ENCODE measurements around the gene ATP7A.

Gene ATP7A

DNA sequence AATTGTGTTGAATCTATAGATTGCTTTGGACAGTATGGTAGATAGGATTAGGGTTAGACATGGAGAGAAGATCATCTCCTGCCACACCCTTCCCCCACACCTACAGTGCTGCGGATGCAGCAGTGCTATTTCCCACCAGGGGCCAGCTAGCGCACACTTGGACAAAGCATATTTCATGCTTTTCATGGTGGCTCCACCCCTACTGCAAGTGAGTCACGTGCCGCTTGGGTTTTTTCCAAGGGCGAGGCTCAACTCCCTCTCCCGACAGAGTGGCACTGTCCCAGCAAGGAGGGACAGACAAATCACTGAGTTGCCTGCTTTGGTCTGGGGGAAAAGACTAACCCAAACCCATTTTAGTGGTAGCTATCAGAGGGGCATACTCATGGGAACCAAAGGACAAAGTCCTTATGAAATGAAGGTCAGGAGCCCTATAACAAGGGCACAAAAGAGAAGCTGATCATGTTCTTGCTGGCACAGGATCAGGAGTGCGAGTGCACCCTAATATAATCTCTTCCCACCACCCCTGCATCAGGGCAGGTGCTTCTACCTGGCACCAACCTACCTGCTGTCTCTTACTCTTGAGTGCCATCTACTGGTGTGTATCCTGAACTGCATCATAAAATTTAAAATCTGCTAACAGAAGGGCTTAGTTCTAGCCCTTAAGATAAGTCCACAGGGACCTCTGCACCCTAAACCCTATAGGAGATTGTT is 114.0 kb downstream of the ATP7A start:
- no peaks in the 10 kb centered on the region for H3K4me1 ChIP-seq (ENCODE audit: control insufficient read depth in 5 of 5, insufficient read depth in 5 of 5, low read length in 5 of 5)
- H3K27ac ChIP-seq (ENCODE audit: low read depth, low read length), result no peak overlapping the region
- peaks cover 0 to 7% (median 0%) of the 10 kb centered on the region in 5 donors for H3K27me3 ChIP-seq (ENCODE audit: control insufficient read depth in 5 of 5, insufficient read depth in 4 of 5, low read length in 5 of 5)
- no peaks in the 10 kb centered on the region for H3K36me3 ChIP-seq (ENCODE audit: control insufficient read depth in 5 of 5, insufficient read depth in 5 of 5, low read length in 5 of 5)
- H3K9ac ChIP-seq (ENCODE audit: low read length in 5 of 5), result no peak overlapping the region
- no peaks in the 10 kb centered on the region for H3K9me3 ChIP-seq (ENCODE audit: control insufficient read depth in 5 of 5, low read length in 5 of 5)
- H3K4me3 ChIP-seq (ENCODE audit: low read depth in 1 of 5, low read length in 5 of 5), result no peak overlapping the region

DNA sequence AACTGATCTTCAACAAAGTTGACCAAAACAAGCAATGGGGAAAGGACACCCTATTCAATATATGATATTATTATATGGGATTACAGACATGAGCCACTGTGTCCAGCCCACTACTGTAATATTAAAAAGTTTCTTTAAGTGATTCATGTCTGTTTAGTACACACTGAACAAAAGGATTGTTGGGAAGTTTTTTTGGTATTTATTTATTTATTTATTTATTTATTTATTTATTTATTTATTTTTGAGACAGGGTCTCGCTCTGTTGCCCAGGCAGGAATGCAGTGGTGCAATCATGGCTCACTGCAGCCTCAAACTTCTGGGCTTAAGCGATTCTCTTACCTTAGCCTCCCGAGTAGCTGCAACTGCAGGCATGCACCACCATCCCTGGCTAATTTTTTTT is 117.3 kb downstream of the ATP7A start:
- H3K27ac ChIP-seq (ENCODE audit: low read depth, low read length), result no peak overlapping the region
- peaks cover 0 to 7% (median 0%) of the 10 kb centered on the region in 5 donors for H3K27me3 ChIP-seq (ENCODE audit: control insufficient read depth in 5 of 5, insufficient read depth in 4 of 5, low read length in 5 of 5)
- no peak overlapping the region for H3K9ac ChIP-seq (ENCODE audit: low read length in 5 of 5)
- no peaks in the 10 kb centered on the region for H3K9me3 ChIP-seq (ENCODE audit: control insufficient read depth in 5 of 5, low read length in 5 of 5)
- H3K36me3 ChIP-seq (ENCODE audit: control insufficient read depth in 5 of 5, insufficient read depth in 5 of 5, low read length in 5 of 5), result peaks cover 0 to 3% (median 0%) of the 10 kb centered on the region in 5 donors
- no peaks in the 10 kb centered on the region for H3K4me1 ChIP-seq (ENCODE audit: control insufficient read depth in 5 of 5, insufficient read depth in 5 of 5, low read length in 5 of 5)
- H3K4me3 ChIP-seq (ENCODE audit: low read depth in 1 of 5, low read length in 5 of 5), result no peak overlapping the region

DNA sequence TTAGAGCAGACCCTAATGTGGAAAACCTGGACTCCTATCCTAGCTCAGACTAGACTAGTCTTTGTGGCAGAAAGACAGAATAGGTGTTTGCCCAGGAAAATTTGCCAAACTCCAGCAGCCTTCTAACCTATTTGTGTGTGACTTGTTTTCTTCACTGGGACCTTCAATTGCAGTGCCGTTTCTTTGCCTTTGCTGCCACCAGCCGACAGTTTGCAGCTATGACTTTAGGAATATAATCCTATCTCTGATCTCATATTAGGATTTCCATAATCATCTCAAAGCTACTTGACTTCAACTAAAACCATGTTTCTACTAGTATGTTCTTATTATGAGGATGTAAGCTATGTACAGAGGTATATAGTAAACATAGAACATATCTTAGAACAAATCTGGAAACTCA is 119.2 kb downstream of the ATP7A start:
- H3K27ac ChIP-seq (ENCODE audit: low read depth, low read length), result no peak overlapping the region
- no peaks in the 10 kb centered on the region for H3K4me1 ChIP-seq (ENCODE audit: control insufficient read depth in 5 of 5, insufficient read depth in 5 of 5, low read length in 5 of 5)
- no peaks in the 10 kb centered on the region for H3K9me3 ChIP-seq (ENCODE audit: control insufficient read depth in 5 of 5, low read length in 5 of 5)
- H3K9ac ChIP-seq (ENCODE audit: low read length in 5 of 5), result no peak overlapping the region
- H3K4me3 ChIP-seq (ENCODE audit: low read depth in 1 of 5, low read length in 5 of 5), result no peak overlapping the region
- H3K27me3 ChIP-seq (ENCODE audit: control insufficient read depth in 5 of 5, insufficient read depth in 4 of 5, low read length in 5 of 5), result peaks cover 0 to 3% (median 0%) of the 10 kb centered on the region in 5 donors
- H3K36me3 ChIP-seq (ENCODE audit: control insufficient read depth in 5 of 5, insufficient read depth in 5 of 5, low read length in 5 of 5), result peaks cover 0 to 4% (median 0%) of the 10 kb centered on the region in 5 donors

DNA sequence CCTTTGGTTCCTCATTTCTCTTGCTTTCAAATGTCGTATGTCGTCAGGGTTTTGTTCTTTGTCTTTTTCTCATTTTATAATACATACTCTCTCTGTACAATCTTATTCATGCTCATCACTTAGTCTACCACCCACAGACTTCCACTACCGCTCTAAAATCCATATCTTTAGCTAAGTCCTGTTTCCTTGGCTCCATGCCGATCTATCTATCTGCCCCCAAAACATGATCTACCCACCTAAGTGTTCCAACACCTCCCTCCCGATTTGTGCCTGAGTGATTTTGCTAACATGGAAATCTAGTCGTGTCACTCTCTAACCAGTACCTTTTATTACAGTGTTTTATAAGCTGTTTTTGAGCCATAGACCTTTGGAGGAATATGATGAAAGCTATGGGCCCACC is 124.6 kb downstream of the ATP7A start:
- no peak overlapping the region for H3K9ac ChIP-seq (ENCODE audit: low read length in 5 of 5)
- H3K36me3 ChIP-seq (ENCODE audit: control insufficient read depth in 5 of 5, insufficient read depth in 5 of 5, low read length in 5 of 5), result peaks cover 0 to 7% (median 4%) of the 10 kb centered on the region in 5 donors
- H3K9me3 ChIP-seq (ENCODE audit: control insufficient read depth in 5 of 5, low read length in 5 of 5), result no peaks in the 10 kb centered on the region
- H3K4me3 ChIP-seq (ENCODE audit: low read depth in 1 of 5, low read length in 5 of 5), result no peak overlapping the region
- no peaks in the 10 kb centered on the region for H3K4me1 ChIP-seq (ENCODE audit: control insufficient read depth in 5 of 5, insufficient read depth in 5 of 5, low read length in 5 of 5)
- no peak overlapping the region for H3K27ac ChIP-seq (ENCODE audit: low read depth, low read length)
- H3K27me3 ChIP-seq (ENCODE audit: control insufficient read depth in 5 of 5, insufficient read depth in 4 of 5, low read length in 5 of 5), result peaks cover 0 to 5% (median 0%) of the 10 kb centered on the region in 5 donors

DNA sequence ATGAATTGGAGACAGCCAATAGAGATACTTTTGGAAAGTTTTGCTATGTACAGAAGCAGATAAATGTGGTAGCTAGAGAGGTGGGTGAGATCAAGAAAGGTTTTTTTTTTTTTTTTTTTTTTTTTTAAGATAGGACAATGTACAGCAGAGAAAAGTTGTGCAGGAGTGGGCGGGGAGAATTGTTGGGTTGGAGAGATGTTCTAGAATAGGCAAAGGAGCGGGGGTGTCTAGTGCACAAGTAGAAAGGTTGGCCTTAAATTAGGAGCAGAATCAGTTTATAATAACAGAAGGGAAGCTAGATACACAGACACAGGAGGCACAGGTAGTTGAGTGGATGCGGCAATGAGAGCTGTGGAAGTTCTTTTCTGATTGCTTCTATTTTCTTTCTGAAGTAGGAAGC is 127.4 kb downstream of the ATP7A start:
- no peaks in the 10 kb centered on the region for H3K4me1 ChIP-seq (ENCODE audit: control insufficient read depth in 5 of 5, insufficient read depth in 5 of 5, low read length in 5 of 5)
- no peak overlapping the region for H3K4me3 ChIP-seq (ENCODE audit: low read depth in 1 of 5, low read length in 5 of 5)
- no peaks in the 10 kb centered on the region for H3K9me3 ChIP-seq (ENCODE audit: control insufficient read depth in 5 of 5, low read length in 5 of 5)
- peaks cover 0 to 8% (median 3%) of the 10 kb centered on the region in 5 donors for H3K36me3 ChIP-seq (ENCODE audit: control insufficient read depth in 5 of 5, insufficient read depth in 5 of 5, low read length in 5 of 5)
- no peak overlapping the region for H3K27ac ChIP-seq (ENCODE audit: low read depth, low read length)
- H3K27me3 ChIP-seq (ENCODE audit: control insufficient read depth in 5 of 5, insufficient read depth in 4 of 5, low read length in 5 of 5), result peaks cover 0 to 5% (median 0%) of the 10 kb centered on the region in 5 donors
- no peak overlapping the region for H3K9ac ChIP-seq (ENCODE audit: low read length in 5 of 5)

DNA sequence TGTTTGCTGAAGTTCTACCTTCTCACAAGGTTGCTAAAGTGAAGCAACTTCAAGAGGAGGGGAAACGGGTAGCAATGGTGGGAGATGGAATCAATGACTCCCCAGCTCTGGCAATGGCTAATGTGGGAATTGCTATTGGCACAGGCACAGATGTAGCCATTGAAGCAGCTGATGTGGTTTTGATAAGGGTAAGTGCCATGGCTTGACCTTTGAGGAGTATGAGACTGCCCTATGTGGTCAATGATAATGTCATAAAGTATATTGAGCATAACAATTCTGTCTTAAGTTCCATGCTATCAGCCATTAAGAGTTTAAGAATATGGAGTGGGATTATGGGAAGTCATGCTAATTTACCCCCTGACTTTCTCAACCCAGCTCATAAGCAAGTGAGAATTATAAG is 132.1 kb downstream of the ATP7A start:
- no peaks in the 10 kb centered on the region for H3K9me3 ChIP-seq (ENCODE audit: control insufficient read depth in 5 of 5, low read length in 5 of 5)

DNA sequence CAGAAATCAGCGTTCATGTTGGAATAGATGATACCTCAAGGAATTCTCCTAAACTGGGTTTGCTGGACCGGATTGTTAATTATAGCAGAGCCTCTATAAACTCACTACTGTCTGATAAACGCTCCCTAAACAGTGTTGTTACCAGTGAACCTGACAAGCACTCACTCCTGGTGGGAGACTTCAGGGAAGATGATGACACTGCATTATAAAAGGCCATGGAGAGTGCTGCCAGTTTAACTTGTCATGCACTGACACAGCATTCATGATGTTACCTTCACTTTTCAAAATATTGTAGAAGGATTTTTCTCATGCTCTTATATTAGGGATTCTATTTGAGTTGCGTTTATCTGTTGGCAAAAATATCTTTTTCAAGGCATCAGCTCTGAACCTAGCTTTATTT is 135.9 kb downstream of the ATP7A start:
- Histone ChIP-seq H3K36me3 (ENCODE audit: control insufficient read depth in 5 of 5, insufficient read depth in 5 of 5, low read length in 5 of 5) (peaks cover 0 to 7% (median 0%) of the 10 kb centered on the region in 5 donors), H3K4me1 (ENCODE audit: control insufficient read depth in 5 of 5, insufficient read depth in 5 of 5, low read length in 5 of 5) (no peaks in the 10 kb centered on the region), H3K9ac (ENCODE audit: low read length in 5 of 5) (no peak overlapping the region), H3K9me3 (ENCODE audit: control insufficient read depth in 5 of 5, low read length in 5 of 5) (no peaks in the 10 kb centered on the region), H3K27me3 (ENCODE audit: control insufficient read depth in 5 of 5, insufficient read depth in 4 of 5, low read length in 5 of 5) (no peaks in the 10 kb centered on the region), H3K27ac (ENCODE audit: low read depth, low read length) (no peak overlapping the region), H3K4me3 (ENCODE audit: low read depth in 1 of 5, low read length in 5 of 5) (no peak overlapping the region)

More for the DNA sequence above, 132.1 kb downstream of the ATP7A start:
- Histone ChIP-seq H3K4me1 (ENCODE audit: control insufficient read depth in 5 of 5, insufficient read depth in 5 of 5, low read length in 5 of 5) (no peaks in the 10 kb centered on the region), H3K4me3 (ENCODE audit: low read depth in 1 of 5, low read length in 5 of 5) (no peak overlapping the region), H3K9ac (ENCODE audit: low read length in 5 of 5) (no peak overlapping the region), H3K27ac (ENCODE audit: low read depth, low read length) (no peak overlapping the region), H3K36me3 (ENCODE audit: control insufficient read depth in 5 of 5, insufficient read depth in 5 of 5, low read length in 5 of 5) (peaks cover 0 to 15% (median 0%) of the 10 kb centered on the region in 5 donors), H3K27me3 (ENCODE audit: control insufficient read depth in 5 of 5, insufficient read depth in 4 of 5, low read length in 5 of 5) (no peaks in the 10 kb centered on the region)

DNA sequence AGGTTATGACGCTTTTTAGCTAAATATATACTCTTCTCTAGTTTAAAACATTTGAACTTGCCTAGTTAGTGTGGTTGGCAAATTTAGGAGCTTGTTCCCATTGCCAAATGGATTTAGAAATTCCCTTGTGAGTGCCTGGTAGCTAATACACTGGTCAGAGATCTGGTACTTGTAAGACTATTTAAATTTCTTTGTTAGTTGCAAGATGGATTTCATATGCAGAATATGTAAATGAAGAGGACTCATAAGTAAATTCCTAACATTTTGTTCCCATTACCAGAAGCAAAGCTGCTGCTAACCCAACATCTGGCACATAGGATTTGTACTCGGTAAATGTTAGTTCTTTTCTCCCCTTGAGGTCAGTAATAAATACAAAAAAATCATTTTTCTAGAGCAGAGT is 137.6 kb downstream of the ATP7A start:
- Histone ChIP-seq H3K4me1 (ENCODE audit: control insufficient read depth in 5 of 5, insufficient read depth in 5 of 5, low read length in 5 of 5) (no peaks in the 10 kb centered on the region), H3K27me3 (ENCODE audit: control insufficient read depth in 5 of 5, insufficient read depth in 4 of 5, low read length in 5 of 5) (no peaks in the 10 kb centered on the region), H3K9me3 (ENCODE audit: control insufficient read depth in 5 of 5, low read length in 5 of 5) (no peaks in the 10 kb centered on the region), H3K4me3 (ENCODE audit: low read depth in 1 of 5, low read length in 5 of 5) (no peak overlapping the region), H3K9ac (ENCODE audit: low read length in 5 of 5) (no peak overlapping the region), H3K36me3 (ENCODE audit: control insufficient read depth in 5 of 5, insufficient read depth in 5 of 5, low read length in 5 of 5) (peaks cover 0 to 7% (median 0%) of the 10 kb centered on the region in 5 donors), H3K27ac (ENCODE audit: low read depth, low read length) (no peak overlapping the region)

DNA sequence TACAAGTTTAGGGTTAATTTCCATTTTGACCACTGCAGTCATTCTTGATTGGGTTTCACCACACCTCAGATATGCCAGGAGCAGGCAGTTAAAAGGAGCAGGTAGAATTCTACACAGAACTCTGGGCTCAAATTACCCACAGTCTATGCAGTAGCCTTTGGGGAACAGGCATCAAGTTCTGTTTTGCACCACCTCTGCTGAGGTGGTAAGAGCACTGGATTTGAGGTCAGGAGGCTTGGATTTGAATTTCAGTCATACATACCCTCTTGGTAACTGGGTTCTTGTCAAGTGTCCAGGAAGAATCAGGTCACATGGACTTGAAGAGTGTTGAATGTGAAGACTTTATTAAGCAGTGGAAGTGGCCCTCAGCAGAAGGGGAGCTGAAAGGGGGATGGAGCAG is 153.2 kb downstream of the ATP7A start:
- H3K9ac ChIP-seq (ENCODE audit: low read length in 5 of 5), result no peak overlapping the region
- H3K4me1 ChIP-seq (ENCODE audit: control insufficient read depth in 5 of 5, insufficient read depth in 5 of 5, low read length in 5 of 5), result no peaks in the 10 kb centered on the region
- peaks cover 0 to 3% (median 0%) of the 10 kb centered on the region in 5 donors for H3K27me3 ChIP-seq (ENCODE audit: control insufficient read depth in 5 of 5, insufficient read depth in 4 of 5, low read length in 5 of 5)
- peaks cover 0 to 10% (median 6%) of the 10 kb centered on the region in 5 donors for H3K9me3 ChIP-seq (ENCODE audit: control insufficient read depth in 5 of 5, low read length in 5 of 5)
- H3K36me3 ChIP-seq (ENCODE audit: control insufficient read depth in 5 of 5, insufficient read depth in 5 of 5, low read length in 5 of 5), result no peaks in the 10 kb centered on the region
- H3K27ac ChIP-seq (ENCODE audit: low read depth, low read length), result no peak overlapping the region
- H3K4me3 ChIP-seq (ENCODE audit: low read depth in 1 of 5, low read length in 5 of 5), result no peak overlapping the region

DNA sequence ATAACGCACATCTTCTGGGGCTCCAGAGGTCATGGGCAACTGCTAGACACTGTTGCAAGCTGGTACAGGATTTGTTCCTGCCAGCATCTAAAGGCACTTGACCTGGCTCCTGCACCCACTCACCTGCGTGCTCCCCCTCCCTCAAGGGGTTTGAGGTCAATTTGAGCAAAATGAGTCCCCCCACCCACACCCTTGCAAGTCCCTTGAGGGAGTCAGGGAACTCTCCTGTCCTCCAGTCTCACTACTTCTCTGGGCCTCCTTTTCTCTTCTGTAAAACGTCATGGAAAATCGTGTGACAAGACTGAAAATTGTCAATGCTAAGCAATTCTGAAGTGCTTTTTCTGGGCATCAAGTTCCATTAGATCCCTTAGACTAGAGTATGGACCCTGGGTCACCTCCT is 153.7 kb downstream of the ATP7A start:
- no peaks in the 10 kb centered on the region for H3K4me1 ChIP-seq (ENCODE audit: control insufficient read depth in 5 of 5, insufficient read depth in 5 of 5, low read length in 5 of 5)
- H3K36me3 ChIP-seq (ENCODE audit: control insufficient read depth in 5 of 5, insufficient read depth in 5 of 5, low read length in 5 of 5), result no peaks in the 10 kb centered on the region
- peaks cover 0 to 15% (median 9%) of the 10 kb centered on the region in 5 donors for H3K9me3 ChIP-seq (ENCODE audit: control insufficient read depth in 5 of 5, low read length in 5 of 5)
- no peak overlapping the region for H3K9ac ChIP-seq (ENCODE audit: low read length in 5 of 5)
- H3K27ac ChIP-seq (ENCODE audit: low read depth, low read length), result no peak overlapping the region
- no peak overlapping the region for H3K4me3 ChIP-seq (ENCODE audit: low read depth in 1 of 5, low read length in 5 of 5)
- peaks cover 0 to 3% (median 0%) of the 10 kb centered on the region in 5 donors for H3K27me3 ChIP-seq (ENCODE audit: control insufficient read depth in 5 of 5, insufficient read depth in 4 of 5, low read length in 5 of 5)
